HK-2 (cell line): ENCODE data around the gene PEX7.
"Not testable (repeated sequence)": the region's sequence is repeated elsewhere in the genome, so short reads cannot be mapped to it uniquely, and the experiment has no call there.

Experiments used
- DNase-seq: peaks from one replicate; pipeline ENCODE4 v3.0.0-alpha.2; 2018; ENCODE audit not compliant: unreplicated experiment

PEX7 gene

GRCh38 chr6:136895901-136896300 is 73.5 kb downstream of the PEX7 start:
- no peak for DNase-seq

- no peak for DNase-seq
Measured at GRCh38 chr6:136897071-136897470, 74.7 kb downstream of the PEX7 start.

GRCh38 chr6:136901212-136901784 is 78.9 kb downstream of the PEX7 start:
- DNase-seq = no peak

GRCh38 chr6:136904477-136904876 is 82.1 kb downstream of the PEX7 start:
- DNase-seq = not testable (repeated sequence)

- no peak for DNase-seq
Measured at GRCh38 chr6:136914947-136915346, 92.6 kb downstream of the PEX7 start.

GRCh38 chr6:136918706-136919105 is 96.3 kb downstream of the PEX7 start:
- DNase-seq = no peak

- no peak for DNase-seq
Measured at GRCh38 chr6:136920216-136920615, 97.8 kb downstream of the PEX7 start.

GRCh38 chr6:136920671-136921380 is 98.4 kb downstream of the PEX7 start:
- no peak for DNase-seq

- peak; percentile 31 for DNase-seq
Measured at GRCh38 chr6:136921381-136921935, 99.1 kb downstream of the PEX7 start.

GRCh38 chr6:136921936-136922684 is 99.7 kb downstream of the PEX7 start, which contains the start of gene SLC35D3:
Gene SLC35D3, plus strand, starts transcription at chr6:136922301. Its CDS starts 128 bp downstream, at chr6:136922429.
- DNase-seq = no peak

GRCh38 chr6:136922685-136923006 is 100.3 kb downstream of the PEX7 start:
- no peak for DNase-seq

- no peak for DNase-seq
Measured at GRCh38 chr6:136923116-136923953, 100.9 kb downstream of the PEX7 start.

- DNase-seq = no peak
Measured at GRCh38 chr6:136923954-136924673, 101.7 kb downstream of the PEX7 start.

- DNase-seq = no peak
Measured at GRCh38 chr6:136926383-136926782, 104.0 kb downstream of the PEX7 start.

GRCh38 chr6:136927292-136927691 is 104.9 kb downstream of the PEX7 start:
- DNase-seq = no peak

GRCh38 chr6:136930528-136930927 is 108.1 kb downstream of the PEX7 start:
- no peak for DNase-seq

GRCh38 chr6:136932599-136932998 is 110.2 kb downstream of the PEX7 start:
- DNase-seq = no peak

- no peak for DNase-seq
Measured at GRCh38 chr6:136945072-136945471, 122.7 kb downstream of the PEX7 start.

GRCh38 chr6:136945711-136946121 is 123.3 kb downstream of the PEX7 start:
- DNase-seq = no peak

- DNase-seq = no peak
Measured at GRCh38 chr6:136947037-136947436, 124.6 kb downstream of the PEX7 start.

GRCh38 chr6:136949957-136950356 is 127.6 kb downstream of the PEX7 start:
- DNase-seq = not testable (repeated sequence)
